Activated naive CD4-positive, alpha-beta T cell (primary cell): Measurements from ENCODE around the gene TTC28.

ENCODE experiments used
- DNase-seq, 4 experiments: peaks; one replicate each; lab custom pipeline; 2025; lab: John Stamatoyannopoulos, UW

TTC28 gene

GRCh38 chr22:28051091-28051786 is 628.4 kb downstream of the TTC28 start:
- no peak for DNase-seq

GRCh38 chr22:28048529-28048928 is 631.1 kb downstream of the TTC28 start:
- DNase-seq, result no peak

GRCh38 chr22:28047740-28048139 is 631.9 kb downstream of the TTC28 start:
- no peak for DNase-seq

- DNase-seq, result no peak
Observed at GRCh38 chr22:28046100-28046499, 633.5 kb downstream of the TTC28 start.

GRCh38 chr22:28044546-28045173 is 635.0 kb downstream of the TTC28 start:
- DNase-seq, result no peak

- no peak for DNase-seq
Observed at GRCh38 chr22:28043266-28043665, 636.4 kb downstream of the TTC28 start.

- DNase-seq, result peak in 1 of 4 experiments; percentile 28
Observed at GRCh38 chr22:28034760-28035401, 644.8 kb downstream of the TTC28 start.

- DNase-seq, result no peak
Observed at GRCh38 chr22:28034145-28034759, 645.4 kb downstream of the TTC28 start.

GRCh38 chr22:28032861-28033260 is 646.8 kb downstream of the TTC28 start:
- DNase-seq, result no peak

- no peak for DNase-seq
Observed at GRCh38 chr22:28031383-28031922, 648.2 kb downstream of the TTC28 start.

GRCh38 chr22:28030473-28030872 is 649.2 kb downstream of the TTC28 start:
- no peak for DNase-seq

GRCh38 chr22:28029956-28030355 is 649.7 kb downstream of the TTC28 start:
- no peak for DNase-seq

- no peak for DNase-seq
Observed at GRCh38 chr22:28029201-28029948, 650.3 kb downstream of the TTC28 start.

- DNase-seq, result no peak
Observed at GRCh38 chr22:28027453-28028448, 651.9 kb downstream of the TTC28 start.

GRCh38 chr22:28025866-28026575 is 653.6 kb downstream of the TTC28 start:
- DNase-seq, result no peak

GRCh38 chr22:28025333-28025732 is 654.3 kb downstream of the TTC28 start:
- no peak for DNase-seq

- DNase-seq, result no peak
Observed at GRCh38 chr22:28024422-28024888, 655.2 kb downstream of the TTC28 start.

- DNase-seq, result no peak
Observed at GRCh38 chr22:28023774-28024173, 655.9 kb downstream of the TTC28 start.

GRCh38 chr22:28023036-28023435 is 656.6 kb downstream of the TTC28 start:
- no peak for DNase-seq
